T47D (cell line): ENCODE measurements around the gene CCDC136.

Experiments used
- DNase-seq, 2 experiments: peaks; one replicate each; pipeline versions ENCODE4 v3.0.0 to v3.0.0-alpha.2; 2011 to 2012; ENCODE audit warnings: low read depth in 1 of 2, low spot score in 1 of 2
- JUND ChIP-seq: IDR thresholded peaks from 2 replicates; pipeline ENCODE4 v1.6.1; 2012; ENCODE audit warnings: low read depth
- in situ Hi-C: cut with HindIII; loops from 2 replicates; pipeline ENCODE4 v1.10.0; 2016; ENCODE audit warnings: low sequenced_read_pairs, low pct_unique_long_range_greater_than_20kb

CCDC136 gene

DNA sequence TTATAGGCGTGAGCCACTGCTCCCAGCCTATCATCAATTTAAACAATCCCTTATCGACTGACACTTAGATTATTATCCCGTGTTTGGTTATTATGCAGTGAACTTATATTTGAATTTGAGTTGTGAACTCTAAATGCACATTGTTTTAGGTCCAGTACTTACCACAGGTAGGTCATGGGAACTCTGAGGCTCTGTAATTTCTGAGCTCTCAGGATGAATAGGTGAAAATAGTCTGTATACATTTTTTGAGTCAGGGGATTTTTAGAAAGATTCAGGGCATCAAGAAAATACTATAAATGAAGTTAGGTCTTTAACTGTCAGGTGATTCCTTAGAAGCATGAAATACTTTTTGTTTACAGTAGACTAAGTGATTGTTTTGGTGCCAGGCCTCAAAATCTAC lies 8.8 kb downstream of the CCDC136 start:
- TF ChIP-seq JUND = no peak
- in situ Hi-C loops = no loop called here
- no peak for DNase-seq

DNA sequence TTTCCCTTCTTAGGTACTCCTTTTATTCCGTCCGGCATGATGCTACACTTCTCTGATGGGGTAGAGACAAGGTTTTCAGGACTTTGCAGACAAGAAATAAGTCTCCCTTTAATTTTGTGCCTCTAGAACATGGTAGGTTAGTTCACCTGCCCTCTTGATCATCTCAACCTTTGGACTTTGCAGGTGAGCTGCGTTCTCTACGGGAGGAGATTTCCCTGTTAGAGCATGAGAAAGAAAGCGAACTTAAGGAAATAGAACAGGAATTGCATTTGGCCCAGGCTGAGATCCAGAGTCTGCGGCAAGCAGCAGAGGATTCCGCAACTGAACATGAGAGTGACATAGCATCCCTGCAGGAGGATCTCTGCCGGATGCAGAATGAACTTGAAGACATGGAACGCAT lies 9.2 kb downstream of the CCDC136 start:
- TF ChIP-seq JUND = no peak
- in situ Hi-C loops = no loop called here
- DNase-seq = no peak

DNA sequence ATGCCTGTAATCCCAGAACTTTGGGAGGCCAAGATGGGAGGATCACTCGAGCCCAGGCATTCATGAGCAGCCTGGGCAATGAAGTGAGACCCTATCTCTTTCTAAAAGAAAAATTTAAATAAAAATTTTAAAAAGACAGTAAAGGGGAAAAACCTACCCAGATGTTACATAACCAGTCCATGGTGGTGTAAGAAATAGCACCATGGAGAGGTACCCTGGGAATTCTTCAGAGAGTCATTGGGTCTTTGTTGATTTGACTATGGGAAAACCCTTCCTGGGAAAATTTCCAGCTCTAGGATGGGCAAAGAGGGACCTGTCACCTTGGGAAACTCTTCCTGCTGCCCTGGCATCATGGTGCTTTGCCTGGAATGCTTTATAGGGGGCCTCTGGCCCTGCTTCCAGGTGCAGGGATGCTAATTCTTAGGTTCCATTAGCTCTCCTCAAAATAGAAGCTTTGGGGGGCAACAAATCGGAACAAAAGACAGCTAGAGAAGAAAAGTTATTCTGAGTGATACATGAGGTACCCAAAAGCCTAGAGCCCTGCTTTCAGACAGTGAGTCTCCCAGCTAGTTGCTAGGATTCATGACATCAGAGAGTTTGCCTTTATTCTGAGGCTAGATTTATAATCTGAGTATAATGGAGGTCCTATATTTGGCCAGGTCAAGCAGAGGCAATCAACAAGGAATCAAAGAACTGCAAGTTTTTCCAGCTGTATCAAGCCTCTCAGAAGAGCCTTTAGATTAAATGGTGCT lies 10.1 kb downstream of the CCDC136 start:
- in situ Hi-C loops = no loop called here
- TF ChIP-seq JUND = no peak
- no peak for DNase-seq

DNA sequence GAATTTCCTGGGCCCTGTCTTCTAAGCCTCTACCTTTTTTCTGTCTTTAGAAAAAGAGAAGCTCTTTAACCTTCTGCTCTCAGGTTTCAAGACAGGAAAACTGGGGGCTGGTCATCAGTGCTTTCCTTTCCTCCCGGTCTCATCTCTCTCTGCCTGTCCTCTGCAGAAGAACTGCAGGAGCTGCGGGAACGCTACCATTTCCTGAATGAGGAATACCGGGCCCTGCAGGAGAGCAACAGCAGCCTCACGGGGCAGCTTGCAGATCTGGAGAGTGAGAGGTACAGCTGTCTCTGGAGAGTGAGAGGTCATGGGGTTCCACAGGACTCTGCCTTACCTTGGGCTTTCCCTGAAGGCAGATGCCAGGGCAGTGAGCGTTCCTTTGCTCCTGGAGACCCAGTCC lies 12.7 kb downstream of the CCDC136 start:
- in situ Hi-C loops = no loop called here
- no peak for DNase-seq
- no peak for TF ChIP-seq JUND

DNA sequence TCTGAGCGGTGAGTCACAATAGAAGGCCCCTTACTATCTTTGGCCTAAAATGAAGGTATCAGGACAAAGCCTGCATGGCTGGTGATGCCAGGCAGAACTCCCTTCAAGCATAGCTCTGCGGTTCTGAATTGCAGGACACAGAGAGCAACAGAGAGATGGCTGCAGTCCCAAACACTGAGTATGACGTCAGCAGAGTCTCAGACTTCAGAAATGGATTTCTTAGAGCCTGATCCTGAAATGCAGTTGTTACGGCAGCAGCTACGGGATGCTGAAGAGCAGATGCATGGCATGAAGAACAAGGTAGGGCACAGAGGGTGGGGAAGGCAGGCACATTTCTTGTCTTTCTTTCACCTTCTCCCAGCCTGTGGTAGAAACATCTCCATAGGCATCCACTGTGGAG lies 13.5 kb downstream of the CCDC136 start:
- in situ Hi-C loops = no loop called here
- DNase-seq = no peak
- TF ChIP-seq JUND = no peak

GRCh38 chr7:128807191-128807590 lies 15.4 kb downstream of the CCDC136 start:
- no peak for DNase-seq
- TF ChIP-seq JUND = no peak
- in situ Hi-C loops = no loop called here

- in situ Hi-C loops = no loop called here
- no peak for DNase-seq
- no peak for TF ChIP-seq JUND
Observed at GRCh38 chr7:128809363-128809762, 17.6 kb downstream of the CCDC136 start.

DNA sequence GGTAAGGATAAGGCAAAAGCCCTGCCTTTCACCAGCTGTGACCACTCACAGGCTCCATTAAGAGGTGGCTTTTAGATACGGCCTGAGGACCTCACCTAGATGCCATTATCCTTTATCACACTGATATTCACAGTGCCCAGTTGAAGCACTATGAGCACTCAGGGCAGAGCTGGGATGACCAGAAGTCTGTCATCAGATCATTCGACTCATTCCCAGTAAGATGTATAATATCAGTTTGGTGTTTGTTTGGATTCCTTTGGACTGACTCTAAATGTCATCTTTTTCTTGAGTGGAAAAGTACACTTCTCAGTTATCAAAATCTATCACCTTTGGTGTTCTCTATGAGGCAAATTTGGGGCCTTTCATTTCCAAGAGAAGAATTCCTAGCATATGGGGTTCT lies 18.7 kb downstream of the CCDC136 start:
- no peak for DNase-seq
- no peak for TF ChIP-seq JUND
- in situ Hi-C loops = no loop called here

DNA sequence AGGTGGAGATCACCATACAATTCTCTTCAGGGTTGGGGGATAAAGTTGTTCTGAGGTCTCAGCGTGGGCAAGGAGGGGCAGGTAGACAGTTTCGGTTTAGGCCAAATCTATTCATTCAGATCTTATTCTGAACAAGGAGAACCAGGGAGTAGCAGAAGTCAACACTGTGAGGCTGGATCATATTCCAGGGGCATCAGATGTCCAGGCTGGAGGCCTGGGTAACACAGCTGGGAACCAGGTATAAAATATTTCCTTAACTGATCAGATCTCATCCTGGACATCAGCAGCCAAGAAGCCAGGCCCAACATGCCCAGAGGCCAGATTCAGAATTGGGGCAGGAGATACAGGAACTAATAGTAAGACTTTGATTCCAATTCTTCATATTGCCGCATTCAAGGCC lies 19.2 kb downstream of the CCDC136 start:
- TF ChIP-seq JUND = no peak
- in situ Hi-C loops = no loop called here
- no peak for DNase-seq

GRCh38 chr7:128811631-128812430 lies 20.1 kb downstream of the CCDC136 start:
- TF ChIP-seq JUND = no peak
- in situ Hi-C loops = no loop called here
- DNase-seq = no peak

DNA sequence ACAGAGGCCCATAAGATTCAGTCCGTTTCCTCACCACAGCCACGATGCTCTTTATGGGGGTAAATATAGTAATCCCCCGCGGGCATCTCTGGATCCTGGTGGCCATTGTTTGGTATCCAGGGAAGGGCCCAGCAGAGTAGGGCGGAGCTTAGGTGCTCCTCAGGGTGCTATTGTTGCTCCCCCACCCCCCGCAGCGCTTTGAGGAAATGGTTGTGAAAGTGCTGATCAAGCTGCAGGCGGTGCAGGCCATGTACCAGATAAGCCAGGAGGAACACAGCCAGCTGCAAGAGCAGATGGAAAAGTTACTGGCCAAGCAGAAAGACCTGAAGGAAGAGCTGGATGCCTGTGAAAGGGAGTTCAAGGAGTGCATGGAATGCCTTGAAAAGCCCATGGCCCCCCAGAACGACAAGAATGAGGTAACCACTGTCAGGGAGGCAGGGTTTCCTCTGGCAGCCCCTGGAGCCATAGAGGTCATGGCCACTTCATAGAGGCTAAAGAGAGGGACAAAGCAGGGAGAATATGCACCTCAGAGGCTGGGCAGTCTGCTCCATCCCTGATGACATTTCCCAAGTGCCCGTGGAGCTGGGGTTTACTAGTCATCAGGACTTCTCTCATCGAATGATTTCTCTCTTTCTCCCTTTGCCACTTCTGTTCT lies 20.9 kb downstream of the CCDC136 start:
- in situ Hi-C loops = no loop called here
- TF ChIP-seq JUND = no peak
- DNase-seq = no peak

GRCh38 chr7:128814499-128814898 lies 22.7 kb downstream of the CCDC136 start:
- no peak for DNase-seq
- in situ Hi-C loops = no loop called here
- no peak for TF ChIP-seq JUND

GRCh38 chr7:128815289-128815942 lies 23.6 kb downstream of the CCDC136 start:
- in situ Hi-C loops = no loop called here
- TF ChIP-seq JUND = no peak
- no peak for DNase-seq
